ENCODE data around the gene PCDHGA3. TPM values are rescaled to one million over a fixed set of nuclear protein-coding genes. Genes with fewer than 3 reads are reported as not detected.
"Not testable (repeated sequence)": the region's sequence is repeated elsewhere in the genome, so short reads cannot be mapped to it uniquely, and the experiment has no call there.

Gene PCDHGA3
- polyA plus RNA-seq, 1 of the 3 experiments (the other 2 are of a cell fraction): 0.33 TPM

DNA sequence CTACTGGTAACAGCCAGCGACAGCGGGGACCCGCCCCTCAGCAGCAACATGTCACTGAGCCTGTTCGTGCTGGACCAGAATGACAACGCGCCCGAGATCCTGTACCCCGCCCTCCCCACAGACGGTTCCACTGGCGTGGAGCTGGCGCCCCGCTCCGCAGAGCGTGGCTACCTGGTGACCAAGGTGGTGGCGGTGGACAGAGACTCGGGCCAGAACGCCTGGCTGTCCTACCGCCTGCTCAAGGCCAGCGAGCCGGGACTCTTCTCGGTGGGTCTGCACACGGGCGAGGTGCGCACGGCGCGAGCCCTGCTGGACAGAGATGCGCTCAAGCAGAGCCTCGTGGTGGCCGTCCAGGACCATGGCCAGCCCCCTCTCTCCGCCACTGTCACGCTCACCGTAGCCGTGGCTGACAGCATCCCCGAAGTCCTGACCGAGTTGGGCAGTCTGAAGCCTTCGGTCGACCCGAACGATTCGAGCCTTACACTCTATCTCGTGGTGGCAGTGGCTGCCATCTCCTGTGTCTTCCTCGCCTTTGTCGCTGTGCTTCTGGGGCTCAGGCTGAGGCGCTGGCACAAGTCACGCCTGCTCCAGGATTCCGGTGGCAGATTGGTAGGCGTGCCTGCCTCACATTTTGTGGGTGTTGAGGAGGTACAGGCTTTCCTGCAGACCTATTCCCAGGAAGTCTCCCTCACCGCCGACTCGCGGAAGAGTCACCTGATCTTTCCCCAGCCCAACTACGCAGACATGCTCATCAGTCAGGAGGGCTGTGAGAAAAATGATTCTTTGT lies 51.0 kb downstream of the PCDHGA3 start:
- DNase-seq; H3K79me2 ChIP-seq (ENCODE audit: insufficient read depth); H3K27ac ChIP-seq (ENCODE audit: low read depth in 2 of 2, low read length in 1 of 2); POLR2A ChIA-PET; H3K4me2 ChIP-seq; H3K9ac ChIP-seq; H4K20me1 ChIP-seq (ENCODE audit: insufficient read depth); H3K4me1 ChIP-seq (ENCODE audit: control insufficient read depth in 1 of 2, insufficient read depth in 2 of 2, low read depth in 1 of 2, low read length in 1 of 2); H3K9me2 ChIP-seq; H3K4me3 ChIP-seq (ENCODE audit: low read depth in 2 of 2, low read length in 1 of 2); H2AFZ ChIP-seq (ENCODE audit: low read depth); H3K9me3 ChIP-seq; H3F3A ChIP-seq (replicated peaks; ENCODE audit: insufficient read depth); H3K27me3 ChIP-seq (ENCODE audit: insufficient read depth): not testable (repeated sequence)
- 81% methylated on average over 24 of the region's 53 CpGs for WGBS (ENCODE audit: low lambda C conversion rate)
- peaks cover 0 to 15% of the 10 kb centered on the region in 2 experiments for H3K36me3 ChIP-seq (replicated peaks in 1 of 2; ENCODE audit: control insufficient read depth in 1 of 2, insufficient read depth in 2 of 2, low read length in 1 of 2)
- CTCF ChIA-PET: interaction anchor here (0.7 kb wide), 1 partner anchor 131 kb away, joined by 3 read pairs; no protein-coding TSS in a partner anchor

Other genes starting within 250 kb of the PCDHGA3 start
- gene PCDHB2, start 249.2 kb upstream of the PCDHGA3 start, polyA plus RNA-seq (2012; rRNA removed): 1.6 and 1.8 TPM in 2 replicates
- gene PCDHB3, start 243.4 kb upstream of the PCDHGA3 start, polyA plus RNA-seq (2012; rRNA removed): 1.7 and 2.2 TPM in 2 replicates
- 0.36 and 0.51 TPM in 2 replicates for gene PCDHB4, start 222.0 kb upstream of the PCDHGA3 start, polyA plus RNA-seq (2012; rRNA removed)
- 0.08 and 0.10 TPM in 2 replicates for gene PCDHB5, start 208.6 kb upstream of the PCDHGA3 start, polyA plus RNA-seq (2012; rRNA removed)
- gene PCDHB6, start 193.8 kb upstream of the PCDHGA3 start, polyA plus RNA-seq (2012; rRNA removed): 3.9 and 5.0 TPM in 2 replicates
- 1.5 and 1.7 TPM in 2 replicates for gene PCDHB7, start 171.2 kb upstream of the PCDHGA3 start, polyA plus RNA-seq (2012; rRNA removed)
- gene PCDHB8, start 166.0 kb upstream of the PCDHGA3 start, polyA plus RNA-seq (2012; rRNA removed): 3.0 and 3.4 TPM in 2 replicates
- gene PCDHB16, start 161.4 kb upstream of the PCDHGA3 start, polyA plus RNA-seq (2012; rRNA removed): 2.3 and 2.7 TPM in 2 replicates
- 1.4 and 2.4 TPM in 2 replicates for gene PCDHB9, start 156.7 kb upstream of the PCDHGA3 start, polyA plus RNA-seq (2012; rRNA removed)
- gene PCDHB10, start 151.5 kb upstream of the PCDHGA3 start, polyA plus RNA-seq (2012; rRNA removed): 1.4 and 1.5 TPM in 2 replicates
- 0.41 and 0.61 TPM in 2 replicates for gene PCDHB11, start 144.2 kb upstream of the PCDHGA3 start, polyA plus RNA-seq (2012; rRNA removed)
- gene PCDHB12, start 135.1 kb upstream of the PCDHGA3 start, polyA plus RNA-seq (2012; rRNA removed): 1.9 and 2.0 TPM in 2 replicates
- 0.85 and 0.88 TPM in 2 replicates for gene PCDHB13, start 129.9 kb upstream of the PCDHGA3 start, polyA plus RNA-seq (2012; rRNA removed)
- 9.7 and 10.6 TPM in 2 replicates for gene PCDHB14, start 120.5 kb upstream of the PCDHGA3 start, polyA plus RNA-seq (2012; rRNA removed)
- 0.99 and 1.3 TPM in 2 replicates for gene PCDHB15, start 98.4 kb upstream of the PCDHGA3 start, polyA plus RNA-seq (2012; rRNA removed)
- gene SLC25A2, start 39.8 kb upstream of the PCDHGA3 start, polyA plus RNA-seq (2012; rRNA removed): not detected in 2 replicates
- gene TAF7, start 23.0 kb upstream of the PCDHGA3 start, polyA plus RNA-seq (2012; rRNA removed): 30.6 and 38.7 TPM in 2 replicates
- gene PCDHGA1, start 13.3 kb upstream of the PCDHGA3 start, polyA plus RNA-seq (2012; rRNA removed): 1.2 and 1.6 TPM in 2 replicates
- gene PCDHGA2, start 5.1 kb upstream of the PCDHGA3 start, polyA plus RNA-seq (2012; rRNA removed): 1.4 and 1.5 TPM in 2 replicates
- 0.63 and 0.77 TPM in 2 replicates for gene PCDHGB1, start 6.3 kb downstream of the PCDHGA3 start, polyA plus RNA-seq (2012; rRNA removed)
- 1.8 and 2.2 TPM in 2 replicates for gene PCDHGA4, start 11.2 kb downstream of the PCDHGA3 start, polyA plus RNA-seq (2012; rRNA removed)
- gene PCDHGB2, start 16.2 kb downstream of the PCDHGA3 start, polyA plus RNA-seq (2012; rRNA removed): 3.7 and 4.5 TPM in 2 replicates
- 0.57 and 0.71 TPM in 2 replicates for gene PCDHGA5, start 20.3 kb downstream of the PCDHGA3 start, polyA plus RNA-seq (2012; rRNA removed)
- gene PCDHGB3, start 26.4 kb downstream of the PCDHGA3 start, polyA plus RNA-seq (2012; rRNA removed): 0.53 and 0.63 TPM in 2 replicates
- gene PCDHGA6, start 30.1 kb downstream of the PCDHGA3 start, polyA plus RNA-seq (2012; rRNA removed): 1.4 TPM in 2 replicates
- 3.4 and 7.8 TPM in 2 replicates for gene PCDHGA7, start 38.9 kb downstream of the PCDHGA3 start, polyA plus RNA-seq (2012; rRNA removed)
- 0.37 and 0.64 TPM in 2 replicates for gene PCDHGB4, start 43.9 kb downstream of the PCDHGA3 start, polyA plus RNA-seq (2012; rRNA removed)
- gene PCDHGA8, start 48.8 kb downstream of the PCDHGA3 start, polyA plus RNA-seq (2012; rRNA removed): 0.06 and 0.12 TPM in 2 replicates
- gene PCDHGB5, start 54.1 kb downstream of the PCDHGA3 start, polyA plus RNA-seq (2012; rRNA removed): 0.08 and 0.15 TPM in 2 replicates
- gene PCDHGA9, start 58.9 kb downstream of the PCDHGA3 start, polyA plus RNA-seq (2012; rRNA removed): 0.13 and 0.16 TPM in 2 replicates
- 0.13 and 0.18 TPM in 2 replicates for gene PCDHGB6, start 64.2 kb downstream of the PCDHGA3 start, polyA plus RNA-seq (2012; rRNA removed)
- gene PCDHGA10, start 69.2 kb downstream of the PCDHGA3 start, polyA plus RNA-seq (2012; rRNA removed): 1.6 and 2.0 TPM in 2 replicates
- gene PCDHGB7, start 73.8 kb downstream of the PCDHGA3 start, polyA plus RNA-seq (2012; rRNA removed): 14.2 and 19.1 TPM in 2 replicates
- 0.18 and 0.23 TPM in 2 replicates for gene PCDHGA11, start 77.2 kb downstream of the PCDHGA3 start, polyA plus RNA-seq (2012; rRNA removed)
- 0.03 and 0.05 TPM in 2 replicates for gene PCDHGA12, start 86.7 kb downstream of the PCDHGA3 start, polyA plus RNA-seq (2012; rRNA removed)
- 55.8 and 97.0 TPM in 2 replicates for gene PCDHGC3, start 132.1 kb downstream of the PCDHGA3 start, polyA plus RNA-seq (2012; rRNA removed)
- 0.53 and 0.78 TPM in 2 replicates for gene PCDHGC4, start 141.2 kb downstream of the PCDHGA3 start, polyA plus RNA-seq (2012; rRNA removed)
- 1.9 and 2.0 TPM in 2 replicates for gene PCDHGC5, start 145.3 kb downstream of the PCDHGA3 start, polyA plus RNA-seq (2012; rRNA removed)

Measured in SK-N-SH (cell line).